GM12801 (cell line): ENCODE measurements around the gene HHAT.

Experiments
- TF ChIP-seq, protein P1 (sequence below): IDR thresholded peaks from one replicate; pipeline ENCODE4 v1.5.1; 2011; ENCODE audit warnings: control low read depth; ENCODE audit not compliant: insufficient read length; ENCODE audit errors: extremely low read depth

The HHAT gene

DNA sequence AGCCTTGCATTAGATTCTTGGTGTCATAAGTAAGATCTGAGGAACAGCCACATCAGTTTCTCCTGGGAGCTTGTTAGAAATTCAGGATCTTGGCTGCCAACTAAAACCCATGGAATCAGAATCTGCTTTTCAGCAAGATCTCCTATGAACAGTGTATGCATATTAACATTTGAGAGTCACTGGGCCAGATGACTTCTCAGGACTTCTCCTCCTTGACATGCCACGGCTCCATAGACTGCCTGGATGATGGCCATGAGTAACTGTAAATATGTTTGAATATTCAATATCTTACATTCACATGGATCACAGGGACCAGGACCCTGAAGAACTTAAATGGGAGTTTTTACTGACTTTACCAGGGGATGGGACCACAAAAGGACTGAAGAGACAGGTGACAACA, 148.0 kb downstream of the HHAT start:
- TF ChIP-seq, protein P1, sequence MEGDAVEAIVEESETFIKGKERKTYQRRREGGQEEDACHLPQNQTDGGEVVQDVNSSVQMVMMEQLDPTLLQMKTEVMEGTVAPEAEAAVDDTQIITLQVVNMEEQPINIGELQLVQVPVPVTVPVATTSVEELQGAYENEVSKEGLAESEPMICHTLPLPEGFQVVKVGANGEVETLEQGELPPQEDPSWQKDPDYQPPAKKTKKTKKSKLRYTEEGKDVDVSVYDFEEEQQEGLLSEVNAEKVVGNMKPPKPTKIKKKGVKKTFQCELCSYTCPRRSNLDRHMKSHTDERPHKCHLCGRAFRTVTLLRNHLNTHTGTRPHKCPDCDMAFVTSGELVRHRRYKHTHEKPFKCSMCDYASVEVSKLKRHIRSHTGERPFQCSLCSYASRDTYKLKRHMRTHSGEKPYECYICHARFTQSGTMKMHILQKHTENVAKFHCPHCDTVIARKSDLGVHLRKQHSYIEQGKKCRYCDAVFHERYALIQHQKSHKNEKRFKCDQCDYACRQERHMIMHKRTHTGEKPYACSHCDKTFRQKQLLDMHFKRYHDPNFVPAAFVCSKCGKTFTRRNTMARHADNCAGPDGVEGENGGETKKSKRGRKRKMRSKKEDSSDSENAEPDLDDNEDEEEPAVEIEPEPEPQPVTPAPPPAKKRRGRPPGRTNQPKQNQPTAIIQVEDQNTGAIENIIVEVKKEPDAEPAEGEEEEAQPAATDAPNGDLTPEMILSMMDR, result no peak

DNA sequence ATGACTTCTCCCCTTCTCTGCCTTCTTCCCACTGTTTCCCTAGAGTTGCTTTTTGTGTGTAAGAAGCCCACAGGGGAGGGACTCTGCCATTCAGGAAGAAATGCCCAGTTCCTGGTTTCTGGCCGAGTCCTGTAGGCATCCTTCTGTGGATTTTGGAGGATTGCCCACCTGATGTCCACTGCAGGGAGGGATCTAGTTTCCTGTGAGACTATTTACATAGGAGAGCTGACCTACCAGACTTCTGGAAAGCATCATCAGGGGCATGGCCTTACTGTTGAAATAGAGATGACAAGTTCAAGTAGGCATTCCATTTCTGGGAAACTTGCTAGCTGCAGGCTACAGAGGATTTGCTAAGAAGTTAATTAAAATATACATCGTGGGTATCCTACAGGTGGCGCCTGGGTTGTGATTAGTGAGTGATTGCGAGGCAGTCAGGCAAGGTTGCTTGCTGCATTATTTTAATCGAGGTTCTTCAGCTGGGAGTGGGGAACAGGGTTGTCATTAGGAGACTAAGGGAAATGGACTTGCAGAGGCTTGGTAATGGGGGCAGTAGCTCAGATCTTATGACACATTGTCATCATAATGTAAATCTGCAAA, 148.7 kb downstream of the HHAT start:
- TF ChIP-seq, protein P1, result no peak

DNA sequence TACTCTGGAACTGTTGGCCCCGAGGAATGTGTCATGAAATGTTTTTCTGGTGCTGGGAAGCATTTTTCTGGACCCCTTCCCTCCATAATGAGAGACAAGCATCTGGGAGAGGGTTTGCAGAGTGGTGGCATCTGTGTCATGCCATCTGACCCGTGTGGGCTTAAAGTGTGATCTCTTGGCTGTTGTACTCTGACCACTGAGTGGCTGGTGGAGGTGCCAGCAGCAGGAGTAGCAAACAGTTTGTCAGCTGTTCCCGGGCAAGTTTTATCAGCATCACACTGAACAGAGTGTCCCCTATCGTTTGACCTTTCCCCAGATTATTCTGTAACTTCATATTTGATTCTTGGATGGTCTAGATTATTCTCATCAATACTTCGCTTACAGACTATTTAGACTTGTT, 150.1 kb downstream of the HHAT start:
- TF ChIP-seq, protein P1, result no peak

DNA sequence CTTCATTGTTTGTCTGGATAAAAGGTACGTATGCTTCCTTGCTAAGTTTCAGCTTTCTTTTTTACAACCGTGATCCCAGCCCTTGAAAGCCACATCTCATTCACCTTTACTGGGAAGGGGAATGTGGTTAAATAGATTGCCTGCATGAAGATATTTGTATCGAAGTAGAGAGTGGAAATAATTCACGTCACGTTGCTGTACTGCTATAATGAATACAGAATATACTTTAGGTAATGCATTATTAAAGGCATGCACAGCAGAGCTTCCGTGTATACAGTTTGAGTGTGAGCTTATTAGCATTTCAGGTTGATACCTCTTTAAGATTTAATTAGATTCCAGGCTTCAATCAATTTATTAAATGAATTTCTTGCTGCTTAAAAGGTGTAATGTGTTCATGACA, 153.8 kb downstream of the HHAT start:
- TF ChIP-seq, protein P1, result no peak

DNA sequence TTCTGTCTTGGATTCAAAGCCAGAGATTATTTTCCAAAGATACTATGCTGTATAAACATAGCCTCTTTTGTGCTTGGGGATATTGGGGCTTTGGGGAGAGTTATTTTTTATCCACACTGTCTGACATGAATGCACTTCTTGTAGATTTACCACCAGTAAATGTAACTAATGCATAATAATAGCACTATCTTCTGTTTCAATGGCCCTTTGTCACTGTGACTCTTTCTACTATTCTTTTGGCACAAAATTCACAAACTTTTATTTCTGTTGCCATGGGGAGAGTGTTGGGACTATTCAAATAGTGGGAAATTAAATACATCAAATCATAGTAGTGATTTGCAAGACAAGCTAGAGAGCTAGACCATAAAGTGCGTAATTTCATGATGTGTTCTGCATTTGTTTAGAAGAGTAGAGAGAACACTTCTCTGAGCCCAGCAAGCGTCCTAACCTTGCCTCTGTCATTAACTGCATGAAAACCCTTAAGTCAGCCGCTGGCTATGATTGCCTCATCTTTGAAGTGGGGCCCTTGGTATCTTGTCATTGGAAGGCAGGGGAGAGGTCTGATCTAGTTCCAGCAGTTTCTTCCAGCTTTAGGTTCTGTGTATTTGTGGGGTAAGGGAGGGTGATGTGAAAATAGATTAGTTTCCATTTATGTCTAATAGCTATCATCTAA, 154.4 kb downstream of the HHAT start:
- TF ChIP-seq, protein P1, result no peak

DNA sequence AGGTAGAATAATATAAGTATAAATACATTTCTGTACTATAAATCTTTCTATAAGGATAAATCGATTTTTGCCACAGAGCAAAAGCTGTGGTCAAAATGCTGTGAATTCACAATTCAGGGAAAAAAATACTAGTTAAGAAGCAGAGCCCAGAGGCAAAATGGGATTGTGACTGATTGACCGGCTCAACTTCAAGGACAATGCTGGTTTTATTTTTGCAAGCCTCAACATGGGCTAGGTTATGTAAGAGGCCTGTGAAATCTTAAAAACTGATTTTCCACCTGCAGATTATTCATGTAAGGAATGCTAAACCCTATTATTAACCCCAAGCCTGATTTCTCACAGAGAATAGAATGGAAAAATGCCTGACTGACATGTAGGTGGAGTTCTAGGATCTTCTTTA, 155.1 kb downstream of the HHAT start:
- TF ChIP-seq, protein P1, result no peak

DNA sequence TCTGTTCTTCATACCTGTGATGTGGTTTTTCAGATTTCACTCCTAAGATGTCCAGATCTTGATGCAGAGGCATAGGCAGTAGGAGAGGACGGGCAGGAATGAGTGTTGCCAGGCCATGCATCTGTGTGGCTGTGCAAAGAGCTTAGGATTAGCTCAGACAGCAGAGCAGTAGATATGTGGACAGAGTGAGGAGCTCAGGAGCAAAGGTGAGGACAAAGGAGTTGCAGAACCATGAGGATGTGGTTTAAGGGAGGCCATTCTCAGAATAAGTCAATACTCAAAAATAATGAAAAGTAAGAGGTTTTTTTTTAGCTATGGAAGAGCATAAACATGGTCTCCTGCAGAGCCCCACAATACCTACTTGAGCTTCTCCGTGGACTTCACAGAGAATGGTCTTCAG, 158.3 kb downstream of the HHAT start:
- TF ChIP-seq, protein P1, result no peak
